HepG2 (cell line): ENCODE data around the gene JAG1. TPM values are rescaled to one million over a fixed set of nuclear protein-coding genes. Genes with fewer than 3 reads are reported as not detected.
A peak's percentile ranks its signal among the peaks of the same experiment; 100 is the strongest.

Experiments used
- CENPX ChIP-seq: sonication (generic); formaldehyde crosslinking; IDR thresholded peaks from 2 replicates; pipeline ENCODE4 v1.9.0; 2021; ENCODE audit warnings: mild to moderate bottlenecking, missing genetic modification reagents, moderate library complexity
- CTCF ChIP-seq: sonication (generic); formaldehyde crosslinking; IDR thresholded peaks from 2 replicates; pipeline ENCODE4 v1.5.0; 2020; ENCODE audit warnings: mild to moderate bottlenecking, missing genetic modification reagents, moderate library complexity
- EP300 ChIP-seq, 3 experiments: sonication (generic) in 1 of 3; formaldehyde crosslinking in 1 of 3; IDR thresholded peaks; 2 replicates each; pipeline versions ENCODE4 v1.5.1 to v1.6.1; 2011 to 2020; ENCODE audit warnings: low read depth in 2 of 3, low read length in 2 of 3, borderline replicate concordance in 1 of 3, improper control_type of control experiment in 1 of 3, mild to moderate bottlenecking in 1 of 3, missing genetic modification reagents in 1 of 3, moderate library complexity in 1 of 3
- IKZF4 ChIP-seq: sonication (generic); formaldehyde crosslinking; IDR thresholded peaks from 2 replicates; pipeline ENCODE4 v1.5.1; 2020; ENCODE audit warnings: borderline replicate concordance, mild to moderate bottlenecking, low read depth, missing genetic modification reagents; ENCODE audit errors: not compliant biosample characterization
- KAT2B ChIP-seq: fragments of 150-350 bp; IDR thresholded peaks from 2 replicates; pipeline ENCODE4 v1.6.1; 2014; ENCODE audit warnings: low read depth, low read length, borderline replicate concordance
- KDM4B ChIP-seq: sonication (generic); formaldehyde crosslinking; IDR thresholded peaks from 2 replicates; pipeline ENCODE4 v1.4.0; 2020; ENCODE audit warnings: missing genetic modification reagents
- NFATC3 ChIP-seq: sonication (generic); formaldehyde crosslinking; IDR thresholded peaks from 2 replicates; pipeline ENCODE4 v1.5.1; 2020; ENCODE audit warnings: mild to moderate bottlenecking, missing genetic modification reagents
- PCBP2 ChIP-seq: fragments of 200-400 bp; formaldehyde crosslinking; optimal IDR thresholded peaks from 2 replicates; pipeline ENCODE3; 2018; ENCODE audit warnings: low read length, low read depth; ENCODE audit not compliant: poor library complexity, severe bottlenecking
- PHF8 ChIP-seq: sonication (generic); formaldehyde crosslinking; IDR thresholded peaks from 2 replicates; pipeline ENCODE4 v1.5.0; 2020; ENCODE audit warnings: missing genetic modification reagents
- SMAD3 ChIP-seq: sonication (generic); formaldehyde crosslinking; IDR thresholded peaks from 2 replicates; pipeline ENCODE4 v1.4.0; 2020; ENCODE audit warnings: missing genetic modification reagents
- XRCC5 ChIP-seq: fragments of 200-400 bp; formaldehyde crosslinking; optimal IDR thresholded peaks from 2 replicates; pipeline ENCODE3; 2017; ENCODE audit warnings: mild to moderate bottlenecking, low read length
- ZBTB1 ChIP-seq: sonication (generic); formaldehyde crosslinking; IDR thresholded peaks from 2 replicates; pipeline ENCODE4 v1.4.0; 2020; ENCODE audit warnings: missing genetic modification reagents, borderline replicate concordance
- ZBTB42 ChIP-seq: sonication (generic); formaldehyde crosslinking; IDR thresholded peaks from 2 replicates; pipeline ENCODE4 v1.5.0; 2020; ENCODE audit warnings: mild to moderate bottlenecking, missing genetic modification reagents
- ZNF180 ChIP-seq: sonication (generic); formaldehyde crosslinking; IDR thresholded peaks from 2 replicates; pipeline ENCODE4 v1.4.0; 2020; ENCODE audit warnings: low read depth, missing genetic modification reagents, borderline replicate concordance
- ZNF224 ChIP-seq: sonication (generic); formaldehyde crosslinking; IDR thresholded peaks from 2 replicates; pipeline ENCODE4 v1.5.0; 2020; ENCODE audit warnings: mild to moderate bottlenecking, missing genetic modification reagents
- ZNF234 ChIP-seq: sonication (generic); formaldehyde crosslinking; conservative IDR thresholded peaks from 2 replicates; pipeline ENCODE4 v1.5.1; 2020; ENCODE audit warnings: mild to moderate bottlenecking, missing genetic modification reagents
- ZNF629 ChIP-seq: sonication (generic); formaldehyde crosslinking; conservative IDR thresholded peaks from 2 replicates; pipeline ENCODE4 v1.5.0; 2020; ENCODE audit warnings: missing genetic modification reagents
- ZNF782 ChIP-seq: sonication (generic); formaldehyde crosslinking; IDR thresholded peaks from 2 replicates; pipeline ENCODE4 v1.4.0; 2020; ENCODE audit warnings: missing genetic modification reagents, mild to moderate bottlenecking, borderline replicate concordance
- ZNF792 ChIP-seq: IDR thresholded peaks from 2 replicates; pipeline ENCODE4 v1.6.1; 2016
- polyA plus RNA-seq, 8 experiments: library from polyadenylated mRNA; depleted of rRNA in 3 of 8; stranded (reverse) in 7 of 8; unstranded in 1 of 8; fragments of >200 nt; fragmentation: Illumina TruSeq in 4 of 8; extraction: Trizol in 4 of 8; gene quantifications; 2 replicates each; pipeline versions ENCODE4 v1.2.1 to v1.2.3, GENCODE V29; 2011 to 2016; ENCODE audit warnings: low read depth in 4 of 8, missing spikeins in 1 of 8, mixed read lengths in 1 of 8; ENCODE audit not compliant: insufficient read depth in 1 of 8
- total RNA-seq, 5 experiments: library from RNA; depleted of rRNA; stranded (reverse); fragments of >200 nt; fragmentation: Illumina TruSeq; extraction: Trizol; gene quantifications; 2 replicates each; pipeline ENCODE4 v1.2.3, GENCODE V29; 2016; ENCODE audit warnings: low read depth in 1 of 5
- TF ChIP-seq, protein P1 (sequence below): sonication (generic); IDR thresholded peaks from 2 replicates; pipeline ENCODE4 v1.6.1; 2016; ENCODE audit warnings: low read depth, borderline replicate concordance
- TF ChIP-seq, protein P2 (sequence below): IDR thresholded peaks from 2 replicates; pipeline ENCODE4 v1.6.1; 2016; ENCODE audit warnings: mild to moderate bottlenecking
- TF ChIP-seq, protein P3 (sequence below): sonication (generic); formaldehyde crosslinking; conservative IDR thresholded peaks from 2 replicates; pipeline ENCODE4 v1.8.0; 2022; ENCODE audit warnings: missing genetic modification reagents

JAG1 gene
- total and polyA plus RNA-seq, 2 of the 13 experiments (the other 11 are each of a cell fraction or from before 2014, with no cell fraction given), result 47.1 to 56.3 TPM

GRCh38 chr20:10603971-10604864 lies 69.6 kb downstream of the JAG1 start (continued):
- TF ChIP-seq PCBP2 (no peak), KDM4B (CRISPR knock-in tag) (peak; percentile 94), ZNF782 (peak; percentile 88), SMAD3 (CRISPR knock-in tag) (peak; percentile 99), ZBTB1 (CRISPR knock-in tag) (no peak), NFATC3 (CRISPR knock-in tag) (no peak), ZBTB42 (no peak), XRCC5 (peak; percentile 92), CTCF (peak; percentile 61), EP300 (IDR thresholded peaks at IDR 0.05; ENCODE audit: low read depth in 2 of 2, low read length in 2 of 2) (peak; percentile 87 to 97; a peak in 3 of 4 replicates), EP300 (CRISPR knock-in tag; IDR thresholded peaks at IDR 0.05; ENCODE audit: borderline replicate concordance) (peak; percentile 96), ZNF224 (CRISPR knock-in tag) (no peak), ZNF180 (CRISPR knock-in tag) (no peak), PHF8 (CRISPR knock-in tag) (no peak), CENPX (CRISPR knock-in tag) (no peak), ZNF629 (CRISPR knock-in tag) (no peak; the same call in 1 of the 2 replicates), ZNF792 (CRISPR knock-in tag) (peak; percentile 93; the same call in 1 of the 2 replicates), KAT2B (no peak), IKZF4 (no peak), ZNF234 (no peak)
- TF ChIP-seq, protein P1, sequence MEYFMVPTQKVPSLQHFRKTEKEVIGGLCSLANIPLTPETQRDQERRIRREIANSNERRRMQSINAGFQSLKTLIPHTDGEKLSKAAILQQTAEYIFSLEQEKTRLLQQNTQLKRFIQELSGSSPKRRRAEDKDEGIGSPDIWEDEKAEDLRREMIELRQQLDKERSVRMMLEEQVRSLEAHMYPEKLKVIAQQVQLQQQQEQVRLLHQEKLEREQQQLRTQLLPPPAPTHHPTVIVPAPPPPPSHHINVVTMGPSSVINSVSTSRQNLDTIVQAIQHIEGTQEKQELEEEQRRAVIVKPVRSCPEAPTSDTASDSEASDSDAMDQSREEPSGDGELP, result peak; percentile 84; the same call in 1 of the 2 replicates
- TF ChIP-seq, protein P2, sequence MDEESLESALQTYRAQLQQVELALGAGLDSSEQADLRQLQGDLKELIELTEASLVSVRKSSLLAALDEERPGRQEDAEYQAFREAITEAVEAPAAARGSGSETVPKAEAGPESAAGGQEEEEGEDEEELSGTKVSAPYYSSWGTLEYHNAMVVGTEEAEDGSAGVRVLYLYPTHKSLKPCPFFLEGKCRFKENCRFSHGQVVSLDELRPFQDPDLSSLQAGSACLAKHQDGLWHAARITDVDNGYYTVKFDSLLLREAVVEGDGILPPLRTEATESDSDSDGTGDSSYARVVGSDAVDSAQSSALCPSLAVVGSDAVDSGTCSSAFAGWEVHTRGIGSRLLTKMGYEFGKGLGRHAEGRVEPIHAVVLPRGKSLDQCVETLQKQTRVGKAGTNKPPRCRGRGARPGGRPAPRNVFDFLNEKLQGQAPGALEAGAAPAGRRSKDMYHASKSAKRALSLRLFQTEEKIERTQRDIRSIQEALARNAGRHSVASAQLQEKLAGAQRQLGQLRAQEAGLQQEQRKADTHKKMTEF (CRISPR knock-in tag), result peak; percentile 98
- TF ChIP-seq, protein P3, sequence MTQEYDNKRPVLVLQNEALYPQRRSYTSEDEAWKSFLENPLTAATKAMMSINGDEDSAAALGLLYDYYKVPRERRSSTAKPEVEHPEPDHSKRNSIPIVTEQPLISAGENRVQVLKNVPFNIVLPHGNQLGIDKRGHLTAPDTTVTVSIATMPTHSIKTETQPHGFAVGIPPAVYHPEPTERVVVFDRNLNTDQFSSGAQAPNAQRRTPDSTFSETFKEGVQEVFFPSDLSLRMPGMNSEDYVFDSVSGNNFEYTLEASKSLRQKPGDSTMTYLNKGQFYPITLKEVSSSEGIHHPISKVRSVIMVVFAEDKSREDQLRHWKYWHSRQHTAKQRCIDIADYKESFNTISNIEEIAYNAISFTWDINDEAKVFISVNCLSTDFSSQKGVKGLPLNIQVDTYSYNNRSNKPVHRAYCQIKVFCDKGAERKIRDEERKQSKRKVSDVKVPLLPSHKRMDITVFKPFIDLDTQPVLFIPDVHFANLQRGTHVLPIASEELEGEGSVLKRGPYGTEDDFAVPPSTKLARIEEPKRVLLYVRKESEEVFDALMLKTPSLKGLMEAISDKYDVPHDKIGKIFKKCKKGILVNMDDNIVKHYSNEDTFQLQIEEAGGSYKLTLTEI (CRISPR knock-in tag), result no peak
